Neural crest cell (in vitro differentiated cells): ENCODE data around the gene MAP3K7. TPM values are rescaled to one million over a fixed set of nuclear protein-coding genes. Genes with fewer than 3 reads are reported as not detected.

Experiments used
- DNase-seq: peaks from one replicate; pipeline ENCODE4 v3.0.0; 2021; ENCODE audit warnings: low read depth, mixed read lengths, low spot score
- H3K27ac Mint-ChIP-seq: one replicate; pipeline ENCODE4 v1.8.0; 2021; ENCODE audit warnings: mild to moderate bottlenecking, mixed read lengths; ENCODE audit not compliant: unreplicated experiment
- H3K27me3 Mint-ChIP-seq: 2 replicates; pipeline ENCODE4 v1.8.0; 2021; ENCODE audit warnings: low read depth, mild to moderate bottlenecking, mixed read lengths
- H3K36me3 Mint-ChIP-seq: 2 replicates; pipeline ENCODE4 v1.8.0; 2021; ENCODE audit warnings: low read depth, mild to moderate bottlenecking, mixed read lengths
- H3K4me1 Mint-ChIP-seq: 2 replicates; pipeline ENCODE4 v1.8.0; 2021; ENCODE audit warnings: mixed read lengths
- H3K4me3 Mint-ChIP-seq: one replicate; pipeline ENCODE4 v1.8.0; 2021; ENCODE audit warnings: mild to moderate bottlenecking, mixed read lengths
- H3K9me3 Mint-ChIP-seq: 2 replicates; pipeline ENCODE4 v1.8.0; 2021; ENCODE audit warnings: mixed read lengths
- CTCF ChIP-seq: fragments of 200-600 bp; sonication (generic); conservative IDR thresholded peaks from 2 replicates; pipeline ENCODE4 v1.5.0; 2021; ENCODE audit warnings: antibody characterized with exemption, mild to moderate bottlenecking
- total RNA-seq: library from RNA; stranded (reverse); gene quantifications from 2 replicates; pipeline ENCODE4 v1.2.1, GENCODE V29; 2021

The MAP3K7 gene
- total RNA-seq, 1 donor from 2014 or later, result 37.9 TPM

DNA sequence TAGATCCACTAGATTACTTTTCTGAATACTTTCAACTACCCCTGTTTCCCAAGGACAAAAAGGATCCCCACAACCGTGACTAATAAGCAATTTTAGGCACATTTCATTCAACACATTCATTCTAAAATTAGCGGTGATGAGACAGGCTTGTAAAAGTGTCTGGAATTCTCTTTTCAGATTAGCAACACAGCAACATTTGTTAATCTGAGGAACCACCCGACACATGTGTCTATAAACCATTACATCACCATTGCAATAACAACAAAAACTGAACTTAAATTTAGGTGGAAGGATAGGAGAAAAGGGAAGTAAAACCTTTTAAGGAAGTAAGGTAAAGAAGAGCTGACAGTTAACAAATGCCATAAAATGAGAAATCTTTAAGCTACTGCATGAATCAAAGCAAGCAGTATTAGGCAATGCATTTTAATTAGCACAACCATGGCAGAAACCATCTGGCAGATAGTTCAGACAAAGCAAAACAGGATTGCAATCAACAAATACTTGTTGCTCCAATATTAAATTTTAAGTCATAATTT is 49.1 kb downstream of the MAP3K7 start:
- H3K36me3 Mint-ChIP-seq, result no peaks in the 10 kb centered on the region
- no peak for DNase-seq
- no peaks in the 10 kb centered on the region for H3K27me3 Mint-ChIP-seq
- H3K27ac Mint-ChIP-seq, result peak overlapping the region; percentile 47
- H3K4me1 Mint-ChIP-seq, result peaks cover 48% of the 10 kb centered on the region
- H3K4me3 Mint-ChIP-seq, result no peak overlapping the region
- H3K9me3 Mint-ChIP-seq, result no peaks in the 10 kb centered on the region
- TF ChIP-seq CTCF, result no peak

DNA sequence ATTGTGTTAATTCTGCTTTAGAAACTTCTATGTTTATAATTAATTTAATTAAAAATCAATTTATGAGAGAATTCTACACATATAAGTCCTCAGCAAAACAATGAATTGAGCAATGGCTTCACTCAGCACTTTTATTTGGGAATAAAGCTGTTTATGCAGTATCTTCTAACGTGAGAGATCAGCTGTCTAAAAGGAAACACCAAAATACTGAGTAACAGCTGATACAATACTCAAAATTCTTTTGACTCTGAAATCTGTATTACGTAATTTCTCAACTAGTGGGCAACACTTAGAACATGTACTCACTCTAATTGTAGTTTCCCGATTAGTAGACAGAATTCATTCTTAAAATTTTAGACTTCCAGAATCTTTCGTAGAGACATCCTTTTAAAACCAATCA is 49.8 kb downstream of the MAP3K7 start:
- no peak for DNase-seq
- Mint-ChIP-seq H3K36me3 (no peaks in the 10 kb centered on the region), H3K4me3 (no peak overlapping the region), H3K4me1 (peaks cover 48% of the 10 kb centered on the region), H3K9me3 (no peaks in the 10 kb centered on the region), H3K27me3 (no peaks in the 10 kb centered on the region), H3K27ac (no peak overlapping the region)
- TF ChIP-seq CTCF, result no peak

- H3K27ac Mint-ChIP-seq, result no peak overlapping the region
- no peak for DNase-seq
These were observed 50.4 kb downstream of the MAP3K7 start for GRCh38 chr6:90536520-90536919.

DNA sequence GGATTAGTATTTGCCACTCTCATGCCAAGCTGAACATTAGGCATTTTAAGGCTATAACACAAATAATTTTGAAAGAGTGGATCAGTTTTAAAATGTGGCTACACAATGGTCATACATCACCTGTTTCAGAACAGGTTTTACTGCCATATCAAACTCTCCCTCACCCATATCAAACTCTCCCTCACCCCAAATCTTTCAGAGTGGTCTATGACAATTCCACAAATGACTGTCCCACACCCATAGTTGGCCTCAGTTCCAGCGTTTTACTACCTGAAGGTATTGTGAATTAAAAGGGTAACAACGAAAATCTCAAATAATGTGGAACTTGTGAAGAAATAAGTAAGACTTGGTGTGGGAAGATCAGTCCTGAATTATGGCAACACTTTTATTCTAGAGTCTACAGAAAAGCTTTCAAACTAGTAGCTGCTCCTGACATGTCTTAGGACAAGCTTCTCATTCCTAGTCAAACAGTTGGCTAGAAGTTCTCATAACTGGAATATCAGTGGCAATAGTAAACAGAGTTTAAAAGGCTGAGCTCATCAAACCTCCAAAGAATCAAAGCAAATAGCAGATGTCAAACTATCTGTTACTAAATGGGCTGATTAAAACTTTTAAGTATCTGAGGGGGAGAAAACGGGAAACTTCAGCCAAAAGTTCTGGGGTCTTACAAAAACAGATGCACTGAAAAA is 52.4 kb downstream of the MAP3K7 start:
- Mint-ChIP-seq H3K4me1 (peaks cover 48% of the 10 kb centered on the region), H3K27me3 (no peaks in the 10 kb centered on the region), H3K27ac (no peak overlapping the region), H3K4me3 (no peak overlapping the region), H3K36me3 (no peaks in the 10 kb centered on the region), H3K9me3 (no peaks in the 10 kb centered on the region)
- TF ChIP-seq CTCF, result no peak
- DNase-seq, result no peak

More at GRCh38 chr6:90536520-90536919, 50.4 kb downstream of the MAP3K7 start:
- H3K27me3 Mint-ChIP-seq, result no peaks in the 10 kb centered on the region
- no peak for TF ChIP-seq CTCF
- no peaks in the 10 kb centered on the region for H3K36me3 Mint-ChIP-seq
- no peaks in the 10 kb centered on the region for H3K9me3 Mint-ChIP-seq
- H3K4me3 Mint-ChIP-seq, result no peak overlapping the region
- H3K4me1 Mint-ChIP-seq, result peaks cover 48% of the 10 kb centered on the region

DNA sequence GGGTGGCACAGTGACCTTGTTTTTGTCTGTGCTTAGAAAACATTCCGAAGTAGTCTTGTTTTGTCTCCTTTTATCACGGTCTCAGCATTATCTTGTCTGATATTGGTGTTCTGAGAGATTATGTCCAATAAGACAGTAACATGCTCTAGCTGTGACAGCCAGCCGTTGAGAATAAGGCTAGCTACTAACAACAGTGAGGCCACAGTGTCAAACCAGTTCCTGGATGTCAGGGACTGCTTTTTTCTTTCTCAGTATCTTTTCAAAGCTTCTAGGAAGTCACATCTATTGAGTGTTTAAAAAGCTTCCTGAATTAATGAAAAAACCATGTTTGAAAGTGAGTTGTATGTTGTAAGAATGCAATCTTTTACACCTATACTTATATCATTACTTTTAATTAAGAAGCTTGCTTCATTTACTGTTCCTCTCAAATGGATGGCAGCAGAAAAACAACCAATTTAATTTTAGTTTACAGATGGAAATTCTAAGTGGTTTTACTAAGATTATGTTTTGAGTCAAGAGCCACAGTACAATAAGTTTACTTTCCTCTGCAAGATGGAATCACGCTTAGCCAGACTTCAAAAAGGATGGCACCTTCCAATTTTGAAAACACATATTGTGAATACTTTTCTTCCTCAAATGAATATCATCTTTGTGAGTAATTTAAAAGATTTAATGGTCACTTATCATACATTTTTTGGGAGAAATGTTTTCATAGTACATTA is 53.1 kb downstream of the MAP3K7 start:
- Mint-ChIP-seq H3K9me3 (no peaks in the 10 kb centered on the region), H3K36me3 (no peaks in the 10 kb centered on the region), H3K4me3 (no peak overlapping the region), H3K27me3 (no peaks in the 10 kb centered on the region), H3K27ac (no peak overlapping the region), H3K4me1 (peaks cover 46% of the 10 kb centered on the region)
- no peak for DNase-seq
- TF ChIP-seq CTCF, result no peak
